Measurements from ENCODE around the gene PRR23E.

The PRR23E gene, protein sequence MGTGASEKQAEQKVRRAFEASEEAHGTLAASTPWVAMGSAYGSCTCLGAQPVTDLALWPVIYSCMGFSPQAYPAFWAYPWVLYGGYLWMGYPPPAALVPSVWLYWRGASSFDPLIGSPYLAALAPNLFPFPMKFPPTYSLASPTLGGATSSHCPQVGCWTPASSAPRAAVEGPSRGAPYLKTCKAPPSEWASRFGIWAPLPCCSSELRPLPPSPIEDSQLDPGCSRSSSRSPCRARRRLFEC

DNA sequence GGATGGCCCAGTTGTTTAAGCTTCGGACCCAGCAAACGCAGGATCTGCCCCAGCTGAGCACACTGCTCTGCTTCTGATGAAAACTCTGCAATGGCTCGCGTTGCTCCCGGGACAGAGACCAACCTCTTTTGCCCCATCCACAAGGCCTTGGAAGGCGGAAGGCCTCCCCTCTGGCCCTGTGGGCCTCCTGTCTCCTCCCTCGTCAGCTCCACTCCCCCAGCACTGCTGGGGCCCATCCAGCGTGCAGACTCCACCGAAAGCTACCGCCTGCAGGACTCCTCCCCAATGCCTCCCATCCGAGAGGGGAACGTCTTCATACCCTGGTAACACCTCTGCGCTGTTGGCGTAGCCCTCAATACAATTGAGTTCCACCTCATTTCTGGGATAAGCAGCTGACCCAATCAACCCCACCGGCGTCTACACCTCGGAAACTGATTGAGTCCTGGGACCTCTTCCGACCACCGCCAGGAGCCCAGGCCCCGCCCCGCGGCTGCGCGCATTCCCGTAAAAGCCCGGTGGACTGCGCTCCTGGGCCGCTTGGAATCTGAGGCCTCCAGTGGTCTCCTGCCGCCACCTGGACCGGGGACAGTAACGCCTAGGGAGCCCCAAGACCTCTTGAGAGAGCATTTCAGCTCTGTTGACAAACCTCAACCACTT is at the start of gene PRR23E:
PRR23E (plus strand) TSS at position 556 of the 657 bp plus-strand sequence. CDS start 3,555 bp downstream, outside the sequence.
- no peak for DNase-seq

DNA sequence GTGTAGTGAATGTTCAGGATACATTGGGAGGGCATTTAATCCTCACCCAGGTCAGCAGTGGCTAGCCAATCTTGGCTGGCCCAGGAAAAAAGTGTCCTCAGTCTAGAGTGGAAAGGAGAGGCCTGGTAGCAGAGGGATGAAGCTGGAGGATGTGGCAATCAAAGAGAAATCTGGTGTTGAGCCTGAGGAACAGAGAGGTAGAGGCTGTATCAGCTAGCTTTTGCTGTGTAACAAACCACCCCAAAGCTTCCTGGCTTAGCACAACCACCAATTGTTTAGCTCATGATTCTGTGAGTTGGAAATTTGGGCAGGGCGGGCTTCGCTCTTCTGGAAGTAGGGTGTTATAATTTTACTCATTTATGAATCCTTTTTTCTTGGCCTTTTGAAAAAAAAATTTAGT is 49.8 kb upstream of the PRR23E start:
- no peak for DNase-seq

- no peak for DNase-seq
Measured at GRCh38 chr3:127144631-127145030, 48.3 kb upstream of the PRR23E start.

GRCh38 chr3:127145266-127145665 is 47.7 kb upstream of the PRR23E start:
- DNase-seq, result no peak

DNA sequence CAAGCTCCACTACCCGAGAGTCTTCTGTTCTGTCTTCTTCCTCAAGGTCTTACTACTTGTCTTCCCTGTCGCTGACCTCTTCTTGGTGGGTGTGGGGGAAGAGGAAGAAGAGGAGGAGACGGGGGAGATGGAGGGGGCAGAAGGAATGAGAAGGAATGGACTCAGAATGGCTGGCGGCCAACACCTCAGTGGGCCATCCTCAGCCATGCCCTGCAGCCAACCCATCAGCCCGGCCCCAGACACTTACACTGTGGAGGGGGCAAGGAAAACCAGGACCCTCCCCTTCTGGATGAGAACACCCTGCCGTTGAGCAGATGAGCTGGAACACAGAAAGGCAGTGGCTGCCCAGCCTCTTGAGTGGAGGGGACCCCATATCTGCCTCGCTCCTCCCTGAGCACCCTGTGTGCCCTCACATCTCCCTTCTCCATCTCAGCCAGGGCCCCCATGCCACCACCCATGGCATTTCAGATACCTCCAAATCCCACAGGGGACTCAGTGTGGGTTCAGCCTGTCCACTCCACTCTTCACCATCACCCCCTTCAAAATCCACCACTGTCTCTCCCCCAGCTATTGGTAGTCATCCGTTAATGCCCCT is 45.5 kb upstream of the PRR23E start:
- no peak for DNase-seq

- DNase-seq, result no peak
Measured at GRCh38 chr3:127149621-127150310, 43.2 kb upstream of the PRR23E start.

DNA sequence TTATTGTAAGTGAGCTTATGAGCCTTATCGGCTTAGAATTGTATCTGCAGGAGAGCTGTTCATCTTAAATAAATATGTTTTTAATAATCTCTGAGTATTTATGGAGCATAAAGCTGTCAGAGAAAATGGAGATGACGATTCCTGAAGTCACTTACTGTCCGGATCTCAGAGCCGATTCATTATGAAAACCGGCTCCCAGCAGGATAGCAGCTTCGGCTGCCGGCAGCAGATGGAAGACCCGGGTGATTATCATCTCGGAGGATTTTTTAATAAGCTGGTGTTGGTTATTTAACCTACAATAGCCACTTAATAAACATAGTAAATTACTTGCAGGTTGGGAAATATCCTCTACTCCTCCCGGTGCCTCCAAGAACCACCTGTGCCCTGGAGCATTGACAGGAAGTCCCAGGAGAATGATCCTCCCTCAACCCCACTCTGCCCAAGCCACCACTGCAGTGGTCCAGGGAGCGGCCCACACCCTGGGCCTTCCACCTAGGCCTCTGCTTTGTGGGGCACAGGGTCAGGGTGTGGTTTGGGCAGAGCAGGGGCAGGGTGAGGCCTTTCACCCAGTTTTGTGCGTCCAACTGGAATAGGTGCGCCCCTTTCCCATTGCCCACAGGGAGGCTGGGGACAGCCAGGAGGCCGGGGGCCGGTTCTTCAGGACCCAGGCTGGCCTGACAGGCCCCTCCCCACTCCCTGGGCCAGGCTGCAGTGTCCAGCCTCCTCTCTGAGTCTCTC is 42.2 kb upstream of the PRR23E start:
- no peak for DNase-seq

DNA sequence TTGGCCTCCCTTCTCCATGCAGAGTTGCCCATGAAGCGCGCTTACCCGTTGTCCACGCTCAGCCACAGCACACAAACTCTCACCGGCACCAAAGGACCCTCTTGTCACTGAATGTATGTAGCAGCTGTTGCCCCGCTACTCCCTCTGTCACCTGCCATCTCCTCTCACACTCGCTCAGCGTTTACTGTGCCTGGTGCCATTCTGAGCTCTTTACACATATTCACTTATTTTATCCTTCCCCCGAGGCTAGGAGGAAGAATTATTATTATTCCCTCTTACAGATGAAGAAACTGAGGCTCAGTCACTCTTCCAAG is 41.7 kb upstream of the PRR23E start:
- no peak for DNase-seq

- DNase-seq, result no peak
Measured at GRCh38 chr3:127151992-127152650, 40.8 kb upstream of the PRR23E start.

- DNase-seq, result no peak
Measured at GRCh38 chr3:127152684-127153505, 40.0 kb upstream of the PRR23E start.

DNA sequence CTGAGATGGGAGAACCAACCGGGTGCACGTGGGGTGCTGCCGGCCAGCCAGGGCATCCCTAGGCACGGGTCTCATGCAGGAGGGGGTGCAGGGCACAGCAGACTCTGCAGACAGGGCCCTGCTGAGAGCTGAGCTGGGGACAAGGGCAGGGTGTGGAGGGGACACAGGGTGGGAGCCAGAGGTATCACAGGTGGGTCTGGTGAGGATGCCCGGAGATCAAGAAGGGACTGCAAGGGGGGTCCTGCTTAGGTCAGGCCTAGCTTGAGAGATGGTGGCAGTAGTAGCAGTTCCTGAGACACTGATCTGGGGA is 39.5 kb upstream of the PRR23E start:
- no peak for DNase-seq

DNA sequence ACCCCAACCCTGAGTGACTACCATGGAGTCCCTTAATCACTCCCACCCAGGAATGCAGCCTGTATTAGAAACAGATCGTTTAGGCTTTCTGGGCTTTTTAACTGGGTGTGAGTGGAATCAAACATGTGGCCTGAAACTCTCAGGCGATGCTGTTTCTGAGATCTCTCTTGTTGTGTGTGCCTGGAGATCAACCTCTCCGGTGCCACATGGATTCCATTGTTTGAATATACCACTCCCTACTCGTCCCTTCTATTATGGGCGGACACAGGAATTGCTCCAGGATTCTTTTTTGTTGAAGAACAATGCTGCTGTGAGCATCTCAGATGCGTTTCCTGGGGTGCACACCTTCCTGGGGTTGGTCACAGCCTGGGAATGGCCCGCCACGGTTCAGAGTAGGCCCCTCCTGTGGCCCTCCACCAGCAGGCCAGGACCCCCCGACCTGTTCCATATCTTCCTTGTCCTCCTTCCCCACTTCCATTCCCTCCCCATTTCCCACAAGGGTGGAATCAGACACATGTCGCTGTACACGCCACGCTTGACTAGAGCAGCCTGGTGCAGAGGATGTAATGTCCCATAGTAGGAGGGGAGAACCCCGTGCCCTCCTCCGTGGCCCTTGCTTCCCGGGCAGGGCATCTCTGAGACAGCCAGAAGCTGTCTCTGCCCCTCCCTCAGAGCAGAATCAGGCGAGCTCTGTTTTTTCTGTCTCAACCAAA is 36.4 kb upstream of the PRR23E start:
- DNase-seq, result no peak

DNA sequence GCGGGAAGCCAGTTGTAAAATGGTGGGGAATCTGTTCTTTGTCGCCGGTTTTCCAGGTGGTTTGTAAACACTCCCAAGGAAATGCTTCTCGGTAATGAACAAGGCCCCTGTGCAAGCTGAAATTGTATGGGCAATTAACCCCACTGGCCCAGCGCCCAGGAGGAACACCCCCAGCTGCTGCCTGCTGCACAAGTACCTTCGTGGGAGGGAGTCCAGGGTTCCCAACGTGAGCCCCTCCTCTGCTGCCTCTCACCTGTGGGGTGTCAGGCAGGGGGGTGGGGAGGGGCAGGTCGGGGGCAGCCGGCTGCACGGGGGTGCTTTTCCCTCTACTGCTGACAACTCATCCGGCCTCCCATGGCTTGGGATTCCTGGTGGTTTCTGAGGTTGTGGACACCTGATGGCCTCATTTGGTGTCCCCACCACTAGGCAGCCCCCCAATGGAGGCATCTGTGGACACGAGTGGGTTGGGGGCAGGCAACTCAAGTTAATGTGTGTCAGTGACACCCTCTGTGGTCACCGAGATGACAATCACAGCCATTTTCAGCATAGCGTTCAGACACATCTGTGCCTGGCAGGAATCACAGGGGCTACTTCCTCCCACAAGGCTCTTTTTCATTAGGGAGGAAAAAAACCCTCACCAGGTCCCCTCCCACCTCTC is 35.6 kb upstream of the PRR23E start:
- DNase-seq, result no peak

- DNase-seq, result no peak
Measured at GRCh38 chr3:127158614-127159229, 34.2 kb upstream of the PRR23E start.

GRCh38 chr3:127159543-127159942 is 33.4 kb upstream of the PRR23E start:
- DNase-seq, result no peak

DNA sequence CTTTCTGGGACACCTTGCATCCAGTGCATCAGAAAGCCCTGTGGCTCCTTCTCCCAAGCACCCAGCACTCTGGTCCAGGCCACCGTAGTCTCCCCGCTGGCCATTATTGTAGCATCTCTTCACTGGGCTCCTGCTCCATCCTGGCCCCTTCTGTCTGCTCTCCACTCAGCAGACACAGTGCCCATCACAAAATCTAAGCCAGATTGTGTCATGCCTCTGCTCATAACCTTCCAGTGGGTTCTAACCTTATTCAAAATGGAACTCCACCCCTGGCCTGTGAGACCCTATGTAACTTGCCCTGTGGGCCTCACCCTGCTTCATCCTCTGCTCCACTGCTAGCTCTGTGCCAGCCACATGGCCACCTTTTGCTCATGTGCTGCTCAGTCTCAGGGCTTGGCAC is 31.7 kb upstream of the PRR23E start:
- no peak for DNase-seq

DNA sequence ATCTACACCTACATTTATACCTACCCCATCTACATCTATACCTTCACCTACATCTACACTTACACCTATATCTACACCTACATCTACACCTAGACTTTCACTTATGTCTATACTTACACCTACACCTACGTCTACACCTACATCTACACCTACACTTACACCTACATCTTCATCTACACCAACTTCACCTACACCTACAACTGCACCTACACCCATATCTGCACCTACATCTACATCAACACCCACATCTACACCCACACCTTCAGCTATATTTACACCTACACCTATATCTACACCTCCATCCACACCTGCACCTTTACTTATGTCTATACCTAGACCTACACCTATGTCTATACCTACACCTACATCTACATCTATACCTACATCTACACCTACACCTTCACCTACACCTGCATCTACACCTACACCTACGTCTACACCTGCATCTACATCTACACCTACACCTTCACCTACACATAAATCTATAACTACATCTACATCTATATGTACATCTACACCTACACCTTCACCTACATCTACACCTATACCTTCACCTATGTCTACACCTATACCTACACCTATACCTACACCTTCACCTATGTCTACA is 30.9 kb upstream of the PRR23E start:
- no peak for DNase-seq

DNA sequence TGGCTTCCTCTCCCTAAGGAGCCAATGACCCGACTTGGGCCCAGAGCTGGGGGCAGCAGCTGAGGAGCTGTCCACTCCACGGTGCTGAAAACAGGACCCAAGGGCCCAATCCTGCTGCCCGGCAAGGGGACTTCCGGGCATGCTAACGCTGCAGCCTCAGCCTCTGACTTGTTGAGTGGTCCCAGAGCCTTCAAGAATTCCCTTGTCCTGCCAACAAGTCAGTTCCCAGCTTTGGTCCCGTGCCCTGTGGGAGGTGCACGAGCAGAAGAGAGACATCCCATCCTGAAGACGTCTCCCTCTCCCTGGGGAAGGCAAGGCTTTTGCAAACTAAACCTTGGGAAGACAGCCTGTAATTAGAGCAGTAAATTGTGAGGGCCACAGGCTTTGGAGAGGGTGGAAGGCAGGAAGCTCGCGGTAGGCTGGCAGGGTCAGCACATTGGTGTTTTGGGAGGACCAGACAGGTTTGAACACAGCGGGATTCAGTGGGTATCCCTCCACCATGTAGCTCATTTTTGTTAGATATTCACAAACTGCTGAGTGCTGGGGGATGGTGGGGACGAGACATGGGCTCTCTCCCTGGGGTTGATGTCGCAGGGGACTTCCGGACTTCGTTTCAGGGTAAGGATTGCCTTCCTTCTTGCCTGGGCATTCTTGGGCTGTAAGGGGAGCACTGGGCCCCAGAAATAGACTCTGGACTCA is 29.8 kb upstream of the PRR23E start:
- DNase-seq, result no peak

DNA sequence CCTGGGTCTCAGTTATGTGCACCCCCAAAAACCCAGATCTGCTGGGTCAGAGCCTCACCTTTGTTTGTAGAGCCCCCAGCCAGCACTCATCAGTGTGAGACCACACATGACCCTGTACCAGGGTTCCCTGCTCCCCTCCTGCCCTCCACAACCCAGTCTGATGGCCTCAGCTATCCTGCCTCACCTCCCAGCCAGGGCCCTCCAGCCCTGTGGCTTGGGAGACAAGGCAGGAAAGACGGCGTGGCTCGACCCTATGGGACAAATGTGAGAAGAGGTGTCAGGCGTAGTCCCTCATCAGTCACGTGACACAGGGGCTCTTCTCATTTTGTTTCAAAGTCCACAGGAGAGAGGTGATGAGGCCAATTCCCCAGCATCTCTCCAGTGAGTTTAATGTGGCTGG is 28.3 kb upstream of the PRR23E start:
- no peak for DNase-seq
